Testis (tissue), 2 donors: ENCODE measurements around the gene PRKCA.

ENCODE experiments used
- CTCF ChIP-seq, 3 experiments: fragments of 450-650 bp in 2 of 3; fragments of 200-600 bp in 1 of 3; sonication (generic) in 1 of 3; IDR thresholded peaks; one replicate each; pipeline ENCODE4 v1.5.1; 2016 to 2019; ENCODE audit warnings: antibody characterized with exemption in 3 of 3, mild to moderate bottlenecking in 2 of 3, moderate library complexity in 1 of 3
- POLR2A ChIP-seq: fragments of 450-650 bp; IDR thresholded peaks from one replicate; pipeline ENCODE4 v1.6.1; 2017; ENCODE audit warnings: antibody characterized with exemption, mild to moderate bottlenecking, moderate library complexity

GRCh38 chr17:66643815-66644710 lies 341.6 kb downstream of the PRKCA start:
- TF ChIP-seq CTCF (IDR thresholded peaks at IDR 0.05) = no peak
- TF ChIP-seq POLR2A = no peak
